PC-3 (cell line): ENCODE results near the gene ADARB2.

Experiments used
- EZH2 ChIP-seq: fragments of 300-600 bp; sonication (generic); IDR thresholded peaks from one replicate; pipeline ENCODE4 v1.6.1; 2017; ENCODE audit warnings: antibody characterized with exemption, mild to moderate bottlenecking, low read length; ENCODE audit not compliant: unreplicated experiment
- EZH2phosphoT487 ChIP-seq: fragments of 300-600 bp; sonication (generic); IDR thresholded peaks from 2 replicates; pipeline ENCODE4 v1.6.1; 2018; ENCODE audit warnings: mild to moderate bottlenecking, antibody characterized with exemption, low read length, borderline replicate concordance
- TF ChIP-seq, protein P1 (sequence below): fragments of 300-600 bp; sonication (generic); conservative IDR thresholded peaks from 2 replicates; pipeline ENCODE4 v1.5.1; 2017; ENCODE audit warnings: antibody characterized with exemption, low read depth, mild to moderate bottlenecking, low read length

DNA sequence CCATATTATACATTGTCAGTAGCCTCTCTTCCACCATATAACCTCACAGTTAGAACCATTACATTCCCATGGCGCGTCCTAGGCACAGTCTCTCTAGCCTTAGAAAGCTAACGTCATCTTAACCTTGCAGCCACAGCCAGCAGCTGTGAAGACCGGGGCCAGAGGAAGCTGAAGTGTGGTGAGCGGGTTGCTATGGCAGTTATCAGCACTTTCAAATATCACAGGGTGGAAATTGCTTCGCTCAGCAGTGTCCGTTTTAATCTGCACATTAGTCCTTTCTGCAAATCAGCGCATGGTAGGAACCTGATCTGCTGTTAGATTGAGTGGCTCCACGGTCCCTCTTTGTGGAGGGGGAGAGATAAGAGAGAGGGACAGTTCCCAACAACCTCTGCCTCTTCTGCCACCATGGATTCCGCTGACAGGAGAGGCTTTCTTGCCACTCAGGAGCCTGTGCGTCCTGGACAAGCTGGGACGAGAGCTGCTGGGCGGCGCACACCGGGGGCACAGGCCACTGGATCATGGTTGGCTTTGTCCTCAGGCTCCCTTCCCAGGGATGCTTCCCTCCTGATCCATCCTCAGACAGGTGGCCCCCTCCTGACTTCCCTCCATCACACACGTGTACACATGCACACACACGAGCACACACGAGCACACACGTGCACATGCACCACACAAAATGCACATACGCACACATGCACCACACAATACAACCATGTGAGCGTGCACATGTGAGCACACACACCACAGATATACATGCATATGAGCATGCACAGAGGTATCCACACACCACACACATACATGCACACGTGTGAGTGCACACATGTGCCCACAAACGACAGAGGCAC is 587.3 kb downstream of the ADARB2 start:
- TF ChIP-seq, protein P1, sequence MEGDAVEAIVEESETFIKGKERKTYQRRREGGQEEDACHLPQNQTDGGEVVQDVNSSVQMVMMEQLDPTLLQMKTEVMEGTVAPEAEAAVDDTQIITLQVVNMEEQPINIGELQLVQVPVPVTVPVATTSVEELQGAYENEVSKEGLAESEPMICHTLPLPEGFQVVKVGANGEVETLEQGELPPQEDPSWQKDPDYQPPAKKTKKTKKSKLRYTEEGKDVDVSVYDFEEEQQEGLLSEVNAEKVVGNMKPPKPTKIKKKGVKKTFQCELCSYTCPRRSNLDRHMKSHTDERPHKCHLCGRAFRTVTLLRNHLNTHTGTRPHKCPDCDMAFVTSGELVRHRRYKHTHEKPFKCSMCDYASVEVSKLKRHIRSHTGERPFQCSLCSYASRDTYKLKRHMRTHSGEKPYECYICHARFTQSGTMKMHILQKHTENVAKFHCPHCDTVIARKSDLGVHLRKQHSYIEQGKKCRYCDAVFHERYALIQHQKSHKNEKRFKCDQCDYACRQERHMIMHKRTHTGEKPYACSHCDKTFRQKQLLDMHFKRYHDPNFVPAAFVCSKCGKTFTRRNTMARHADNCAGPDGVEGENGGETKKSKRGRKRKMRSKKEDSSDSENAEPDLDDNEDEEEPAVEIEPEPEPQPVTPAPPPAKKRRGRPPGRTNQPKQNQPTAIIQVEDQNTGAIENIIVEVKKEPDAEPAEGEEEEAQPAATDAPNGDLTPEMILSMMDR, result no peak
- TF ChIP-seq EZH2phosphoT487 (no peak), EZH2 (no peak)
